NCI-H510A treated with DMSO at 0.1 percent for 48 hours (cell line): ENCODE measurements around the gene ERN1.

Experiments
- DNase-seq: peaks from one replicate; lab custom pipeline; 2025; lab: John Stamatoyannopoulos, UW

The ERN1 gene

DNA sequence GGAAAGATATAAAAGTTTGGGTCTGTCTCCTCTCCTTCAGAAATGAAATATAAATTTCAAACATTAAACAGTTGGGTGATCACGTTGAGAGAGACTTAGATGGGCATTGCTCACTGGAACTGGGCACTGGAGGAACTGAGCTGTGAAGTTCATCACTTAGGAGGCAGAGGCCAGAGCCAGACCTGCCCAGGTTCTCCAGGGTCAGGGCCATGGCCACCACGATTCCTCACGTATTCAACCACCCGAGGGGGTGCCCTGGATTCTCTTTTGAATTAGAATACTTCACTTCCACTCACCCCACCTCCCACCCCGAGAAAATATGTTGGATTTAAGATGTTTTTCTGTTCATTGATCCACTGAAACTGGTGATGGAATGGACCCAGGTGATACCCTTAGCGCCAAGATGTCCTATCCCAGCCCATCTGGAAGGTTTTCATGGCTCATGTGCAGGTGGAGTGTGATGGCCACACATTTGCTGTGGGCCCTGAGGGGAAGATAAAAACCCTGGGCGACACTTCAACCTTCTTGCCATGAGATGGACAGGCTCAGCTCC is 125.7 kb downstream of the ERN1 start:
- no peak for DNase-seq

DNA sequence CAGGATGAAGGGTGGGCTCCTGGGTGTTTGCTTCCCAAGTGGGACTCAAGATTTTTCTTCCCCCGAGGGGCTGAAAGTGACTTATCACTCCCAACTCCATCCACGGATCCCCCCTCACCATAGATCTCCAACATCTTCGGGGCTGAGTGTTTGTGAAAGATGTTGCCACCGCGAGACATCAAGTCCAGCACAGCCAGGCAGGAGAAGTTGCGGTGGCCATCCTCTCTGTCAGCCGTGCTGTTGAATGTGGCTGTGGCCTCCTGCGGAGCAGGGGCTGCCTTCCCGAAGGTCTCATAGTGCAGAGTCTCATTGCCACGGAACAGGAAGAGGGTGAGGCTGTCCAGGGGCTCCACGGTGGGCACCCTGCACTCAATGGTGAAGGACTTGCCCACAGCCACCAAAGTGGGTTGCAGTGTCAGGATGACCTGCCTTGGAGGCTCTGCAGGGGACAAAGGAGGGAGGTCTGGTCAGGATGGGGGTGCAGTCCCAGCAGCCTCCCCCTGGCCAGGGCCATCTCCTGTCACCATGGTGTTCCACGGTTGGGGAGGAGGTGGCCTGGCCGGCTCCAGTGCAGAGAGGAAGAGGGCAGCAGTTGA is 126.3 kb downstream of the ERN1 start:
- DNase-seq, result no peak

- DNase-seq, result no peak
Observed at GRCh38 chr17:64002658-64003525, 127.1 kb downstream of the ERN1 start.

DNA sequence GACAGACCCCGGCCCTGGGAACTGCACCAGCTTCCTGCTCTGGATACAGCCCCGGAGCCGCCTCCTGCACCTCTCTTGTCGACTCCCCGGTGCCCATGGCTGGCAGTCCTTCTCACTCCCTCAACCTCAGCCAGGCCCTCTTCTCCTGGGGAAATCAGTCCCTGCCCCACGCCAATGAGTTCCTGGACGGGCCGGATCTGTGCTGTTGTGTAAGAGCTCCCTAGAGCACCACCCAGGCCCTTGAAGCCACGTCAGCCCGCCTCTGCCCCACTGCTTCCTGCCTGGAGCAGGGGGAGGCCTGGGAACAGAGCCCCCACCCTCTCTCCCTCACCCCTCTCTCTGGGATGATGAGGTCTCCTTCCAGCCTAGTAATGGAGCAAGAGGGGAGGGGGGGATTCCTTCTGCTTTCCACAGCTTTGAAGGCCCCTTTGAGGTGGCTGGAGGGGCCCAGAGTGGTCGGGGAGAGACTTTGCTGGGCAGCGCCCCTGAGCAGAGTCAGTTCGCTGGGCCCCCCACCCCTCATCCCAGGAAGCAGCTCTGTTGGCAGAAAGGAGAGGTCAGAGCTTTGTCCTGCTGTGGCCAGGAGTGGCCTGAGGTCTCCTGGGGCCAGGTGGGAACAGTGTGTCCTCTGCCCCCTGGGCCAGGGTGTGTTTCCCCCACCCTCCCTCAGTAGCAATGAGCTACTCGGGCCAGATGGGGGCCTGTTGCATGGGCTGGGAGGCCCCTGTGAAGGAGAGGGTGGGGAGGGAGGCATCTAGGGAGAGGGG is 128.0 kb downstream of the ERN1 start:
- DNase-seq, result no peak

- no peak for DNase-seq
Observed at GRCh38 chr17:64001091-64001579, 128.8 kb downstream of the ERN1 start.

- no peak for DNase-seq
Observed at GRCh38 chr17:63999680-64000531, 130.0 kb downstream of the ERN1 start.

DNA sequence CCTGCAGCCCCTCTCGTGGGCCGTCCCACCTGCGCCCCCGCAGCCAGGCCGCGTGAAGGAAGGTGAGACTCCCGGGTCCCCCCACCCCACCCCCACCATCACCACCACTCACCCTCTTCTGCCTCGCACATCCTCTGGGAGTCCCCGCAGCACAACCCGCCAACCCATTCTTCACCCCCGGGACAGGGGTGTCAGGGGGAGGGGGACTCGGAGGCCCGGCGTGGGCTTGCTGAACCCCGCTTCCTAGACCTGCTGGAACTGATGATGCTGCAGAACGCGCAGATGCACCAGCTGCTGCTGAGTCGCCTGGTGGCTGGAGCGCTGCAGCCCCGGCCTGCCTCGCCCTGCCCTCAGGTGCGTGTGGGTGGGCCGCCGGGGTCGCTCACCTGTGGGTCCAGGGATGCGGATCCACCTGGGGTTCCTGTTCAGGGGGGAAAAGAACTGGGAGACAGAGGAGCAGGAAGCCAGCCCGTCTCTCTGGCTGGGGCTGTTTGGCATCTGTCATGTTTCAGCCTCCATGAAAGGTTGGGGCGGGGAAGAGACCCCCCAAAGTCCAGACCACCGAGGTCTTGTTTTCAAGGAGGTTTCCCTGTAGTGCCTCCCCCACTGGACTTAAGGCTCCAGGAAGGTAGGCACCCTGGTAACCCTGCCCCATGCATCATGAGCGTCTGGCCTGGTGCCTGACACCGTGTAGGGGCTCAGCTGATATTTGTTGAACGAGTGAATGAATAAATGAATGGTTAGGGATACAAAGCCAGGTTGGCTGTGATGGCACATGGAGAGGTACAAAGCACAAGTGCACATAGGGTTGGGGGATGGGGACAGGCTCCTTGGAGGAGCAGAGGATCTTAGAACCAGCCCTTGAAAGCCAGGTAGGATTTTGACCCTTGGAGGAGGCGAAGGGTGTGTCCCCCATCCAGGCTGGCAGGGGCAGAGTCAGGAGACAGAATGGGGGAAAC is 130.9 kb downstream of the ERN1 start:
- DNase-seq, result no peak

- DNase-seq, result peak; percentile 62
Observed at GRCh38 chr17:63998050-63998720, 131.8 kb downstream of the ERN1 start, which contains the start of gene PRR29. PRR29 (plus strand) TSS chr17:63998351; CDS start chr17:63998365, 14 bp downstream.

DNA sequence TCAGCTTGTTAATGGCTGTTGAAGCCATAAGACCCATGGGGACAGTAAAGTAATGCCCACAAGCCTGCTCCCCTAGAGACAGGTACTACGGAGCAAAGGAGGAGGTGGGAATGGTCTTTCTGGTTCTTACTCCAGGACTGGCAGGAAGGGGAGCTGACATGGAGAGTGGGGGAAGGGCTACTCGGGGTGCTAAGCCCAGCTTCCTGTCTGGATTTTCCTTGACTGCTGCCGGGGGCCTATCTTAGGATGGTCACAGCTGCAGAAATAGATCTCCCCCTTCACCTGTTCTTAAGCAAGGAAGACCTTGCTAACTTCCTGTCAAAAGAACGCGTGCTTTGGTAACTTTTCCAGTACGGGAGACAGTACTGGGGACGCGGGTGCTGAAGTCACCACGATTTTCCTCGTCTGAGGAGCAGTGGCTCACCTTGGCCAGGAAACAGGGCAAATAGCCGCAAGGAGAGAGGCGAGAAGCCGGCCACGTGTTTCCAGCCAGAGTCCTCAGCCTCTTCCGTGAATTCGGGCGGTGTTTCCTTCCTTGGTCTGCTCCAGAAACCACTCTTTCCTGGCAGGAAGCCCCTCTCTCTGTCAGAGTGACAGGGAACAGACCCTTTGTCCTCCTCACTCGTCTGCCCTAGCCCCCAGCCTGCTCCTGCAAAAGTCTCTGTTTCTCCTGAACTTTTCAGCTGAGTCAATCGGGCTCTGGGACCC is 132.4 kb downstream of the ERN1 start:
- no peak for DNase-seq

DNA sequence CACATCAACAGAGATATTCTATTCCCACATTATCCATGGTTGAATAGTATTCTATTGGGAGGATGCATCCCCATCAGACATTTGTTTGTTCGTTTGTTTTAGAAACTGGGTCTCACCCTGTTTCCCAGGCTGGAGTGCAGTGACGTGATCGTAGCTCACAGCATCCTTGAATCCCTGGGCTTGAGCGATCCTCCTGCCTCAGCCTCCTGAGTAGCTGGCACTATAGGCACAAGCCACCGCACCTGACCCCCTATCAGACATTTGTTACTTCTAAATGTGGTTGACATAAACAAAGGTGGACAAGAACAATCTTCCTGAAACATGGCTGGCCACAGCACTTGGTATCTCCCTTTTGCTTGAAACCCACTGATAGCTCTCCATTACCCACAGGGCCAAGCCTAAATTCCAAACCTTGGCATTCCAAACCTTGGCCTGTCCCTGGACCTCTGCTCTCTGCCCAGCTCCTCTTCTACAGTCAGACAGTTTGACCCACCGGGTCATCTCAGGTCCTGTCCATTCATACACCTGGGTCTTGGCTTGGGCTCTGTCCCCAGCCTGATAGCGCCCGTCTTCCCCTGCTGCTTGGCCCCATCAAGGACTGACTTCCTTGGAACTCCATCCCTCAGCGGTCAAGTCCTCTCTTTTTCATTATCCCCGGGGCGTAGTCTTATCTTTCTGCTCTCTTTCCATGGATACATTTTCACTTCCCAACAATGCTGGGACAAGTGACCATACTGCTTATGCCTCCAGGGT is 133.3 kb downstream of the ERN1 start:
- DNase-seq, result no peak

DNA sequence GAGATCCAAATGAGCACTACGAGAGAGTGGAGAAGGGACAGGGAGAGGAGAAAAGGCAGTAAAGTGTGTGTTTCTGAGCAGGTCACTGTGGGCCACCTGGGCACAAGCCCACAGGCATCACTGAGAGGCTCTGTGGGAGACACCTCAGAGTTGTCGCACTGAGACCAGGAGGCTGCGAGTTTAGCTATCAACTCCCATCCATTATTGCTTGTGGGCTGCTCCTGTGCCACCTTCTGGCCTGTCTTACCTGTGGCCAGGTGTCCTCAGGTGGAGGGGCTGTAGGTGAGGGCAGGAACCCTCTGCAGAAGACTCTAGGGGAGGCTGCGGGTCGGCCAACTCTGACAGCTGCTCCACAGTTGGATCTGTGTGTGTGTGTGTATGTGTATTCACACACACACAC is 134.3 kb downstream of the ERN1 start:
- DNase-seq, result no peak

- DNase-seq, result no peak
Observed at GRCh38 chr17:63993368-63993985, 136.5 kb downstream of the ERN1 start.

GRCh38 chr17:63991611-63992010 is 138.3 kb downstream of the ERN1 start:
- no peak for DNase-seq

GRCh38 chr17:63989622-63990345 is 140.2 kb downstream of the ERN1 start:
- no peak for DNase-seq
